Germinal center (tissue), 1 donor: ENCODE results near the gene RNF5.
A peak's percentile ranks its signal among the peaks of the same experiment; 100 is the strongest.
"Not testable (repeated sequence)": the region's sequence is repeated elsewhere in the genome, so short reads cannot be mapped to it uniquely, and the experiment has no call there.

ENCODE experiments used
- DNase-seq: peaks from one replicate; pipeline ENCODE4 v3.0.0; 2012; ENCODE audit warnings: mixed read lengths, low spot score

RNF5 gene, protein sequence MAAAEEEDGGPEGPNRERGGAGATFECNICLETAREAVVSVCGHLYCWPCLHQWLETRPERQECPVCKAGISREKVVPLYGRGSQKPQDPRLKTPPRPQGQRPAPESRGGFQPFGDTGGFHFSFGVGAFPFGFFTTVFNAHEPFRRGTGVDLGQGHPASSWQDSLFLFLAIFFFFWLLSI

DNA sequence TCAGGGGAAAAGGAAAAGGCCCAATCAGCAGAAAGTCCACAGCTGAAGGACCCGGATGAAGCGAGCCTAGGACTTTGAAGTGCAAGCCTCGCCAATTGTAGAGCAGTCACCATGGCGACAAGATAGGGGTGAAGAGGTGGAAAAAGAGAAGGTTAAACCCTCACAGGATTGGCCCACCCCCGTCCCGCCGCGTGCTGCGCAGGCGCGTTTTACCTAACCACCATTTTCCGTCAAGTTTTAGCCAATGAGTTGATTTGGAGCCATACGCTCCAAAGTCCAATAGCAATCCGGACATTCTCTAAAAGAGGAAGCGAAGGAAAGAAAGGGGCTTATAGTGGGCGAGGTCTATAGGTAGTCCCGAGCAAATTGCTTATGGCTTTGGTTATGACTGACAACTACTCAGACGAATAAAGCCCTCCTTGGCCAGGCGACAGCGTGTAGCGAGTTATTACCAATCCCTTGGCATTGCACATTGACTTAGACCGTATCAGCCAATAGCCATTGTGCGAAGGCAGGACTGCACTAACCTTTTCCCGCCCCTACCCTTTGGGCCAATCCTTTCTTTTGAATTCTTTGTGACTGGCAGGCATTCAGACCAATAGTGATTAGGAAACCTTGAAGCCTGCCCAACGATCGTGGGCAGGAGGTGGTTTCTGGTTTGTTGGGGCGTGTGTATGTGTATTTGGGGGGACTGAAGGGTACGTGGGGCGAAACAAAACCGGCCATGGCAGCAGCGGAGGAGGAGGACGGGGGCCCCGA is at the start of gene RNF5:
Gene RNF5, plus strand, starts transcription at position 618 of the 759 bp plus-strand sequence. Its CDS starts 107 bp downstream, at position 725.
- DNase-seq = peak; percentile 98

DNA sequence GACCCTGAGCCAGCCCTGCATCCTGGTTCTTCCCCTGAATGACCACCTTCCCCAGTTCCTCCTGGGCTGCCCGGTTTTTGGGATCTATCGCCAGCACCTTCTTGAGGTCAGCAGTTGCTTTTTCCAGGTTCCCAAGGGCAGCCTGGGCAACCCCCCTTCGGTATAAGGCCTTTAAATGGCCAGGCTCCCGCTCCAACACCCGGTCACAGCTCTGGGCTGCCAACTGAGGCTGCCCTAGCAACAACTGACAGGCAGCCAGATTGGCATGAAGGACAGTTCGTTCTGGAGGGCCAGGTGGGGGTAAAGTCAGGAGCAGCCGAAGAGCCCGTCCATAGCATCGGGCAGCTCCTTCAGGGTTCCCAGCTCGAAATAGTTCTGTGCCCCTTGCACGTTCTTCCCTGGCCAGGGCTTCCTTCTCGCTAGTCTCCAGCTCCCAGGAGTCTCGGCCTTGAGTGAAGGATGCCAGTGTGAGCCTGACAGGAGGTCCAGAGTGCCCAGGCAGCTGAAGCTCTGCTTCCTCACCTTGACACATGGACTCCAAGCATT is 49.4 kb upstream of the RNF5 start:
- DNase-seq = no peak

DNA sequence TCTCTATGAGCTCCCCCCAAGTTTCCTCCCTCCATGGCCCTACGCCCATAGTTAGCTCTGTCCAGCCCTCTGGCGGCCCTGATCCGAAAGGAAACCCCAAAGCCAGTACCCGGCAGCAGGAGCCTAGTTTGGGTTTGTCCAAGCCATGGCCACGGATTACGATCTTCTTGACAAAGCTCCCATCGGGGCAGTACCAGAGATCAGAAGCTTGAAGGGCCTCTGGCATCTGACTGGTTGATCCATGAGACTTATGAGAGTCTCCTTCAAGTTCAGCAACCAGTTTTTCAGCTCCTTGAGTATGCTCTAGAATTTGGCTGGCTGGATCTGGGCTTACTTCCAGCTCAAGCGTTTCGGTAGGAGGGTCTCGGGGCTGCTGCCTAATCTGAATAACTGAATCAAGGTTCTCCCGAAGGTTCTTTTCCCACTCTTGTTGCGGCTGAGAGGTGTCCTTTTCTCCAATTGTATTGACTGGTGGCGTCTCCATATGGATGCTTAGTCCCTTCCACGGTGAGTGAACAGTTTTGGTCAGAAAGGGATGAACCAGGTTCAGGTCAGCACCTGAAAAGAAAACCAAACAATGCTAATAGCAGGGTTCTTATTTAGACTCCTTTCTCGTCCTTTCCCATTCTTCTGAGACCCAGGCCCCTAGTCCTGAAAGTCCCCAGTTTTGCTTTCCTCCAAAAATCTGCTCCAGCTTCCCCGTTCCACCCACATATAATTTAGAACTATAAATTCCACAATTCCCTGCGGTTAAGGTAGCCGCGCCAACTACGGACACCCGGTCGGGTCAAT is 48.7 kb upstream of the RNF5 start:
- DNase-seq = no peak

DNA sequence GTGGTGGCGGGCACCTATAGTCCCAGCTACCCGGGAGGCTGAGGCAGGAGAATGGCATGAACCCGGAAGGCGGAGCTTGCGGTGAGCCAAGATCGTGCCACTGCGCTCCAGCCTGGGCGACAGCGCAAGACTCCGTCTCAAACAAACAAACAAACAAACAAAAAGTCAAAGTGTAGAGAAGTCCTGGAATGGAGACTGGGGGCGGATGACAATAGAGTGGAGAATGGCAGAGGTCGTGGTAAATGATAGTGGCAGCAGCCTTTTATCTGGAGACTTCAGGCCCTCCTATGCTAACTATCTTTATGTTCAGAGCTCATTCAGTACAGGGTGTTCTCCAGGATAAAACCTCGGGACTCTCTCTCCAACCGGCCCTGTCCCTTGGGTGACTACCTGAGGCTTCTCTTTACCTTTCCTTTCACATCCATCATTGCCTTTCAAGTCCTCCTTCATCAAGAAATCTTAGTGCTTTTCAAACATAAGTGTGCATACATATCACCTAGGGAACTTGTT is 46.7 kb upstream of the RNF5 start:
- DNase-seq = no peak

DNA sequence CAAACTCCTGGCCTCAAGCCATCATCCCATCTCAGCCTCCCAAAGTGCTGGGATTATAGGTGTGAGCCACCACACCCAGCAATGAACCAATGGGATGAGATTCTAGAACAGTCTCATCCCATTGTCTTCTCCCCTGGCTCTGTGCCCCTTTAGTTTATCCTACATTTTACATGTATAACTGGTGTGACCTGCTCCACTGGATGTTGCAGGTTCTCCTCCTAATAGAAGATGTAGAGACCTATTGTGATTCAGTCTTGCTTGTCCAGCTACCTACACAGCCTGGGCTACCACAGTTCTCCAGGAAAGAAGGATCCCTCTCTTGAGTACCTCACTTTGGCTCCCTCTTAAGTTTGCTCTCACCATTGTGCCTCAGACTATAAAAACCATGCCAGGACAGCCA is 46.1 kb upstream of the RNF5 start:
- no peak for DNase-seq

DNA sequence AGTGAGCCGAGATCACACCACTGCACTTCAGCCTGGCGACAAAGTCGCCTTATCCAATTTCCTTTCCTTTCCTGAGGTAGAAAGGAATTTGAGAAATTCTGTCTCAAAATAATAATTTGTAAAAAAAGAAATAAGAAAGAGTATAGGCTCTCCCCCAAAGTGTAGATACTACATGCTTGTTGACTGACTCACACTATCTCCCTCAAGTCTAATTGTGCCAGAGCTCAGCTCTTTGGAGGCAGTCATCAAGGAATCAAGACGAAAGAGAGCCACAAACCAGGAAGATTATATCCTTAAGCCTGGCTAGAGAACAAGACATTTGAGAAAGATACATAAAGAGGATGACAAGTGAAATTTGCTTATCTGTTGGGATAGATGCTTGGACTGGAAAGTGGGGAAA is 44.4 kb upstream of the RNF5 start:
- DNase-seq = no peak

DNA sequence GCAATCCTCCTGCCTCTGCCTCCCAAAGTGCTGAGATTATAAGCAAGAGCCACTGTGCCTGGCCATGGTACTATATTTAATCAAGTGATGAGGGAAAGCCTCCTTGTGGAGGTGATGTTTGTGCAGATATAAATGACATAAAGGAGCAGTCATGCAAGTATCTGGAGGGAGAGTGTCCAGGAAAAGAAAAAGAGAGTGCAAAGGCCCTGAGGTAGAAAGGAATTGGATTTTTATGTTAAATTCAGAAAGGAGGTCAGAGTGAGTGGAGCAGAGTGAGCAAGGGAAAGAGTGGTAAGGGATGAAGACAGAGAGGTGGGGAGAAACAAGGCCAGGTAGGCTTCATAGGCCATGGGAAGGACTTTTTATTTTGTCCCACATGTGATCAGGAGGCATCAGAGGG is 40.8 kb upstream of the RNF5 start:
- no peak for DNase-seq

DNA sequence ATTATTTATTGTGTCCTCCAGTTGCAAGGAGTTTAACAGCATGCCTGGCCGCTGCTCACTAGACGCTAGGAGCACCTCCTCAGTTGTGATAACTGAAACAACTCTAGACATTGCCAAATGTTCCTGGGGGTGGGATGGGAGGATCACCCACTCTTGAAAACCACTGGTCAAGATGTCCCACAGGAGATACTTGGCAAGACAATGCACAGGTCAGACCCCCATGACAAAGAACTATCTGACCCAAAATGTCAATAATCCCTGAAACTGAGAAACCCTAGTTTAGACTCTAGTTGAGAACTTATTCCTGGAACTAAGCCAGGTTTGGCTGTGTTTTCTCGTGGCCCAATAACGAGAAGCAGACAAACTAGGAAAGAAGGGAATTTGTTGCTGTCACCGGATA is 38.6 kb upstream of the RNF5 start:
- DNase-seq = no peak

DNA sequence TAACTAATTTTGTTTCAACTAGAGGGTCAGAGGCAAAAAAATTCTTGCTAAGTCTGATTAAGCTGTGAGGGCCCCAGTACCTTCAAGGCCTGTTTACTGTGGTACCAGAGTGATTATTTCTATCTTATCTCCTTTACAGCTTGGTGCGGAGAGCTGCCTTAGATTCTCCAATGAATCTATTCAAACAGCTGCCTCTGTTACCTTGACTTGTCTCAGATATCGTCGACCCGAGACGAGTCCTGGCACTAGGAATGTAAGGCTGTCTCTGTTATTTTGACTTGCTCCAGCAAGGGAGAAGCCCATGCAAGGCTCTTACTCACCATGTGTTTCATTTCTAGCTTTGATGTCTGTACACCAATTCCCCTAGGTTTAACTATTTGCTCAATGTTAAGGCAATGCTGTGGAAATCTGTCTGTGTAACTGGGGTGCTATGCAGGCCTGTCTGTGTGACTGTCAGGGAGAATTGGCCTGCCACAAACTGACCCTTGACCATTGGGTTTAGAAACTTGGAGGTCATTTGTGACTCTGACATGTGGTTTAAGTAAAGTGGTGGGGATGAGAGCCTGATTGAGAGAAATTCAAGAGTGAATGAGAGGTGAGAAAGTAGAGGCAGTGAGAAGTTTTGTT is 37.7 kb upstream of the RNF5 start:
- no peak for DNase-seq

DNA sequence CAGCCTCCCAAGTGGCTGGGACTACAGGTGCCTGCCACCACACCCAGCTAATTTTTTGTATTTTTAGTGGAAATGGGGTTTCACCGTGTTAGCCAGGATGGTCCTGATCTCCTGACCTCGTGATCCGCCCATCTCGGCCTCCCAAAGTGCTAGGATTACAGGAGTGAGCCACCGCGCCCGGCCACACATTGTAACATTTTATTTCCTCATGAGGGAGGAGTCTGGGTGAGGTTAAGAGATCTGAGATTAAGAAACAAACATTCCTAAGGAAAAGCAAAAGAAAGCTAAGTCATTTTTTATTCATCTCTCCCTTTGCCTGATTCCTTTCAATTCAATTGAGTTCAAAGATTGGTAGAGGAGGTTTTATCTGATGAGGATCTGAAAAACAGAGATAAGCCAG is 34.0 kb upstream of the RNF5 start:
- DNase-seq = not testable (repeated sequence)

DNA sequence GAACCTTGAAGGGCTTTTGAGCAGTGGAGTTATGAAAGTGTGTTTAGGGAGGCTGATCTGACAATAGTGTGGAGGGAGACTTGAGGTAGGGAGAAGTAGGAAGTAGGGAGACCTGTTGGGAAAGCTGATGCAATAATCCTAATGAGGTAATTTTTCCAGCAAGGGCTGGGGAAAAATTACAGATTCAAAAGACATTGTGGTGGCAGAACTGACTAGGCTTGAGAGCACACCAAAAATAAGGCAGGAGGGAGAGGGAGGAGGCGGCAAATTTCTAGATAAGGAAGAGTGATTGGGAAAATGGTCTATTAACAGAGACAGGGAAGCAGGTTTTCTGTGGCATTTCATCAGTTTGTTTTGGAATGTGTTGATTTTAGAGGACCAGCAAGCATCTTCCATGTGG is 31.9 kb upstream of the RNF5 start:
- no peak for DNase-seq

DNA sequence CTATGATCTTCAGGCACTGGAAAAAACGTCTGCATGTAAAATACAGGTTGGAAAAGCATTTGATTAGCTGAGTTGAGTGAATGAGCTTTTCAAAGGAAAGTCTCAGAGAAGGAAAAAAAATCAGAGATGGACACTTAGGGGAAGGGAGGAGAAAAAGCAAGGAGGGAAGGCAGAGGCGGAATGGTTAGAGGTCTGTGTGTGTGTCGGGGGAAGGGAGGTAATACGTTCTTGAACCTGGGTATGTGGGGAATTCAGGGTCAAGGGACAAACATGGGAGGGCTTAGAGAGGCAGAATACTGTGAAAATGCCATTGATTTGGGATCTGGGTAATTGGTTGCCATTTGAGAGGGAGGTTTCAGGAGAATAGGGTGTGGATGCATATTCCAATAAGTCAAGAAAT is 31.5 kb upstream of the RNF5 start:
- no peak for DNase-seq

DNA sequence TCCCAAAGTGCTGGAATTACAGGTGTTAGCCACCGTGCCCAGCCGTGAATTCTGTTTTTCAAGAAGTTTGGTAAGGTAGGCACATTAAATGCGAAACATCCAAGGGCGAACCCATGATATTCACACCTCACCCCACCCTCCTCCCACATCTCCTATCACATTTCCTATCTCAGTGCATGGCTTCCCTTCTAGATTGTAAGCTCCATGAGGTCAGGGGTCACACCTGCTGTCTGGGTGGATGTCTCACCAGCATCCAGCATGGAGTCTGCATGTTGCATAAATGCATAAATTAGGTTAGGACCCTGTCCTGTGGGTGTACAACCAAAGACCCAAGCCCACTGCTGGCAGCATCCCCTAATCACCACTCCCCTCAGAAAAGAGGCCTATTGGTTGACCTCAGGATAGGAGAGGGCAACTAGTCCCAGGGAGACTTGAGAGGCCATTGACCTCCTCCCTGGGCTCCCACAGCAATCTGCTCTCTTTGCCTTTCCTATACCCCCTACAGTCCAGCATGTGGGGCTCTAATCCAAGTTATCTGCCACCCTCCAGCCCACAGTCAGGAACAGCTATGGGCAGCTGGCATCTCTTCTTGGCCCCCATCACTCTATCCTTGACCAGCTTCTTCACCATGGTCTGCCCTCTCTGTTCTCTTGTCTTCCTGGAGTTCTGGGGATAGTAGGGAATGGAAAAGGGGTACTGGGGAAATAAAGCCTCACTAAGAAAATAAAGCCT is 30.6 kb upstream of the RNF5 start:
- DNase-seq = no peak

DNA sequence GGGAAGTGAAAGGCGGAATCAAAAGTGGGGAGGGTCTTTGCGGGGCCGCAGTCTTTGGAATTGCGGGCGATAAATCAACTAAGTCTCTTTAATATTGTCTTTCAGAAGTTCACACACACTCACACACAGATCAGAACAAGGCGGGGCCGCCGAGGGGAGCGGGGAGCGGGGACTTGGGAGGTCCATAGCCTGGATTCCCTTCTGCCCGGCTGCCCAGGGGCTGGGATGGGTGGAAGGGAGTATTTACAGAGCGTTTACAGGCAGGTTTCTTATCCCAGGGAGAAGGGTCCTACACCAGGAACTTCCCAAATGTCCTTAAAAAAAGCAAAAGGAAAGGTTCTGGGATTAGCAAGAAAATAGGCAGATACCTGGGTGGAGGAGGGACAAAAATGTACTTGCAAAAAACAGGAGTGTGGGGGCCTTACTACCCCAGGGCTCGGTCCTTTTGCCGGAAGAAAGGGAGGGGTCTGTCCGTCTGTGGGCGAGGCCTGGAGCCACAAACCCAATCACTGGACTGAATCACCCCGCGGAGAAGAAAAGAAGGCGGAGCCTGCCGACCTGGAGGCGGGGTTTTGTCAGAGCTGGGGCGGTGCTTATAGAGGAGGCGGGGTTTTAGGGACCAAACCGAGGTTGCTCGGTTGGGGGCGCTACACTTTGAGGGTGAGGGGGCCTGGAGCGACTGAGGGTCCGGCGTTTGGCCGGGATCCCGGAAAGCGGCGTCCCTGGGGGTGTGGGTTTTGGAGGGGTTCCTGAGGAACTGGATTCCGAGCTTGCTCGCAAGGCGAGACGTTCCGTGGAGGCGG is 29.7 kb upstream of the RNF5 start:
- peak; percentile 40 for DNase-seq

DNA sequence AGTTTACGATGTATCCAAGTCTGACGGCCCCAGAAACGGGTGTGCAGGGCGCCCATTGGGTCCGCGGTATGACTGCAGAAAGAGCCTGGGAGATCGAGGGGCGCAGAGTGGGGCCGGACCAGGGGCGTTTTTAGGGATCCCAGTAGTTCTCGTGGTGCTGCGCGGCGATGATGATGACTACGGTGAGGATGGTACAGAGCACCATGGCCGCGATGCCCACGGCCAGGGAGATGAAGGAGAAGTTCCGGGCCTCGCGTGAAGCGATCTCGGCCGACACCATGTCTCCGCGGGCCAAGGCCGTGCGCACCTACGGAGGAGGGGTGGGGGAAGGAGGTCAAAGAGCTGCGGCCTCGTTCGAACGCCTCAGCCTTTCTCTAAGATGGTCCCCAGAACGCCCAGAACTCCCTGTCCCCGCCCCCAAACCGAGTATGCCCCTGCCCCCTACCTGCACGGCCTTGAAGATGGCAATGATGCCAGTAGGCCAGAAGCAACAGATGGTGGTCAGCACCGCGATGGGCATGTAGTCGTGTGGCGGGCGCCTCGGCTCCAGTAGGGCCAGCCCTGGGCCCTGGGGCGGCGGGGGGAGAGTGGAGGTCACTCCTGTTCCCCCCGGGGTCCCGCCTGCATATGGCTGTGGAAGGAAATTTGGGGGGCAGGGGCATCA is 29.0 kb upstream of the RNF5 start:
- no peak for DNase-seq

DNA sequence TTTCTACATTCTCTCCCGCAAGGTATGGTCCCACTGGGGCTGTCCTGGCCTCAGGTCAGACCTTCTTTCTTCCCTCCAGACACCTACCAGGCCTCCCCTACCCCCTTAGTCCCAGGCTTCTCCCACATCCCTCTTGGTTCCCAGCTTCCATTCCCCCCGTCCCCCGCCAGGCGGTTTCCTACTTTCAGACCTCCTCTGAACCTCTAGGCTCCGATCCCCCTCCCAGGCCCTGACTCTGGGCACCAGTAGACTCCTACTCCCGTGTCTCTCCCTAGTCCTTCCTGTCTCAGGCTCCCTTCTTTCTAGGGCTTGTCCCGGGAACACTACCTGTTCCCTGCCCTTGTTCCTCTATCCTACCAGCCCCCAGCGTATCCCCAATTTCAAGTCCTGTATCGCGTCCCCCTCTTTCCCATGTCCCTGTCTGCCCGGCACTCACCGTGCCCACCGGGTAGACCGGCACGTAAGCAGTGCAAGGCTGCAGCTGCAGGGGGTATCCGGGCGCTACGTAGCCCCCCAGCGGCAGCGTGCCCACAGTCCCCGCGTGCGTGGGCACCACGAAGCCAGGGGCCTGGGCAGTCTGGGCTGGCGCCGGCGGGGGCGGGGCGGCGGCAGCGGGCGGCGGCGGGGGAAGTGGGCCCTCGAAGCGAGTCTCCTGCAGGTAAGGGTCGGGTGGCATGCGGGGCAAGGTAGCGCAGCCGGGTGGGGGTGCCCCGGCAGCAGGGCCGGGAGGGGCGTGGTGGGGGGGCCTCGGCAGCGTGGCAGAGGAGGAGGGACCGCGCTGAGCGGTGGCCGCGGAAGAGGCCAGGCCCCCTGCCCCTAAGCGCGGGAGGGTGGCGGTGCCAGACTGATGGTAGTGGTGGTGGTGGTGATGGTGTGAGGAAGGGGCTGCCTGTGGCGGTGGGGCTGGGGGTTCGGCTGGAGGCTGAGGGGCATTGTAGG is 28.0 kb upstream of the RNF5 start:
- no peak for DNase-seq

DNA sequence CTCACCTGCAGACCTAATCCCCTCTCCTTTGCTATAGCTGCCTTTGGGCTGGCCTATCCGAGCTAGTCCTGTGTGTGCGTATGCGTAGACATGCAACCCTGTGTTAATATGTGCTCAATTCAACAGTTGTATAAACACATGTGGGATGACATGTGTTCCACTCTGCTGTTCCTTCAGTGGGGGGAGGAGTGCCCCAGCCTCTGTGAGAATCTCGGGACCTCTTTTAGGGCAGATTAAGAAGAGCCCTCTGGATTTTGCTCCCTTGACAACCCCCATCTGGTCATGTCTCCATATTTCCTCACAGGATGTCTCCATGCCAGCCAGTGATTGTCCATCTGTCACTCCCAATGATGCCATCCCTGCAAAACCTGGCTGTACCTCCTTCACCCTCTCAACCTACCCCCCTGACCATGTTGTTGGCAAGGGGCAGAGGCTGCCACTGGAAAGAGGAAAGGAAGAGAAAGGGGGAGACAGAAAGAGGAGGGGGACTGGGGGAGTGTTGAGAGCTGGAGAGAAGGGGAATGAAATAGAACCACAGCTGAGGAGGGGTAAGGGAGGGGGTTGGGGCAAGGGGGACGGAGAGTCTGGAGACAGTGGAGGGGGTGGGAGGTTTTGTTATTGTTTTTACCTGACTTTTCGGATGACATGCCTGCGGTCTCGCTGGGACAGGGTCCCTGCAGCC is 26.9 kb upstream of the RNF5 start:
- DNase-seq = no peak
